Activated CD8-positive, alpha-beta T cell treated with anti-CD3 and anti-CD28 coated beads for 36 hours (primary cell): ENCODE results near the gene RPLP2. TPM values are rescaled to one million over a fixed set of nuclear protein-coding genes. Genes with fewer than 3 reads are reported as not detected.

Source experiments
- ATAC-seq: fragments of 200-7000 bp; cut with Tn5 transposase; one replicate; pipeline ENCODE4 v1.10.0; 2021; ENCODE audit warnings: mild to moderate bottlenecking, moderate library complexity
- CTCF ChIA-PET: fragments of 350-600 bp; sonication (Branson Sonifier 250); formaldehyde crosslinking; loops from one replicate; lab custom pipeline; 2021; ENCODE audit warnings: antibody characterized with exemption; lab: Charles Lee
- POLR2A ChIA-PET: fragments of 350-600 bp; sonication (Branson Sonifier 250); formaldehyde crosslinking; loops from one replicate; lab custom pipeline; 2021; ENCODE audit warnings: antibody characterized with exemption; lab: Charles Lee
- DNase-seq: peaks from one replicate; pipeline ENCODE4 v3.0.0-alpha.2; 2020
- H3K27ac Mint-ChIP-seq: one replicate; pipeline ENCODE4 v1.8.0; 2021; ENCODE audit warnings: mild to moderate bottlenecking, mixed read lengths
- H3K27me3 Mint-ChIP-seq: one replicate; pipeline ENCODE4 v1.8.0; 2021; ENCODE audit warnings: mixed read lengths
- H3K36me3 Mint-ChIP-seq: one replicate; pipeline ENCODE4 v1.8.0; 2021; ENCODE audit warnings: low read depth, mixed read lengths
- H3K4me1 Mint-ChIP-seq: one replicate; pipeline ENCODE4 v1.8.0; 2021; ENCODE audit warnings: low read depth, mixed read lengths
- H3K4me3 Mint-ChIP-seq: one replicate; pipeline ENCODE4 v1.8.0; 2021; ENCODE audit warnings: mild to moderate bottlenecking, moderate library complexity, mixed read lengths
- H3K9me3 Mint-ChIP-seq: one replicate; pipeline ENCODE4 v1.8.0; 2021; ENCODE audit warnings: mixed read lengths
- CTCF ChIP-seq: fragments of 200-600 bp; IDR thresholded peaks from one replicate; pipeline ENCODE4 v1.8.0; 2022; ENCODE audit warnings: antibody characterized with exemption, mild to moderate bottlenecking
- intact Hi-C: fragments of 100-400 bp; cut with micrococcal nuclease; formaldehyde crosslinking; loops from one replicate; pipeline ENCODE4 v1.10.0; 2022
- total RNA-seq, 2 experiments: library from RNA; stranded (reverse); gene quantifications; one replicate each; pipeline ENCODE4 v1.2.3, GENCODE V29; 2021

Gene RPLP2
- total RNA-seq, 2 experiments from 2014 or later: 3,638 to 3,686 TPM

- Mint-ChIP-seq H3K27me3 (peaks cover 2% of the 10 kb centered on the region), H3K4me1 (peaks cover 10% of the 10 kb centered on the region), H3K4me3 (peak overlapping the region; percentile 73), H3K27ac (peak overlapping the region; percentile 64), H3K9me3 (no peaks in the 10 kb centered on the region), H3K36me3 (peaks cover 13% of the 10 kb centered on the region)
- DNase-seq (peak; percentile 97), ATAC-seq (peak; percentile 78)
- ChIA-PET CTCF (interaction anchor here (0.6 to 2.2 kb wide), 4 partner anchors 8 to 231 kb away, joined by 3 to 11 read pairs (median 3); partner anchors contain the start of gene CD151), POLR2A (interaction anchor here (1.2 to 15.6 kb wide), 6 partner anchors 9 to 24 kb away, joined by 3 to 273 read pairs (median 10); partner anchors contain the start of genes CD151, CRACR2B, POLR2L and RPLP2)
- no peak for TF ChIP-seq CTCF
- intact Hi-C loops: no loop called here
These were observed 10.3 kb downstream of the RPLP2 start for GRCh38 chr11:819943-820649.

GRCh38 chr11:820655-821511 lies 11.1 kb downstream of the RPLP2 start:
- CTCF ChIA-PET: interaction anchor here (1.1 to 2.2 kb wide), 2 partner anchors 9 to 11 kb away, joined by 3 to 11 read pairs; partner anchors contain the start of gene CD151
- no peak for TF ChIP-seq CTCF

GRCh38 chr11:821512-822371 lies 12.0 kb downstream of the RPLP2 start:
- peaks cover 13% of the 10 kb centered on the region for H3K36me3 Mint-ChIP-seq
- CTCF ChIA-PET: no interaction called here
- no peaks in the 10 kb centered on the region for H3K9me3 Mint-ChIP-seq
- intact Hi-C loops: no loop called here
- ATAC-seq: no peak
- no peak for TF ChIP-seq CTCF
- no peak overlapping the region for H3K27ac Mint-ChIP-seq
- DNase-seq: no peak
- peaks cover 16% of the 10 kb centered on the region for H3K4me1 Mint-ChIP-seq
- peak overlapping the region; percentile 73 for H3K4me3 Mint-ChIP-seq
- POLR2A ChIA-PET: interaction anchor here (1.2 to 15.6 kb wide), 4 partner anchors 9 to 13 kb away, joined by 4 to 273 read pairs (median 6); partner anchors contain the start of genes CD151, CRACR2B, POLR2L and TSPAN4
- H3K27me3 Mint-ChIP-seq: peaks cover 2% of the 10 kb centered on the region

More at GRCh38 chr11:820655-821511, 11.1 kb downstream of the RPLP2 start:
- POLR2A ChIA-PET: interaction anchor here (1.2 to 15.6 kb wide), 8 partner anchors 8 to 25 kb away, joined by 3 to 273 read pairs (median 6); partner anchors contain the start of genes CD151, CRACR2B, POLR2L and RPLP2
- Mint-ChIP-seq H3K27me3 (peaks cover 2% of the 10 kb centered on the region), H3K27ac (no peak overlapping the region), H3K4me1 (peaks cover 10% of the 10 kb centered on the region), H3K4me3 (peak overlapping the region; percentile 73), H3K36me3 (peaks cover 16% of the 10 kb centered on the region), H3K9me3 (no peaks in the 10 kb centered on the region)
- intact Hi-C loops: no loop called here
- no peak for ATAC-seq
- DNase-seq: no peak

- Mint-ChIP-seq H3K4me3 (no peak overlapping the region), H3K4me1 (peaks cover 27% of the 10 kb centered on the region), H3K27ac (no peak overlapping the region), H3K36me3 (peaks cover 13% of the 10 kb centered on the region), H3K27me3 (peaks cover 14% of the 10 kb centered on the region), H3K9me3 (no peaks in the 10 kb centered on the region)
- ATAC-seq (no peak), DNase-seq (no peak)
- no peak for TF ChIP-seq CTCF
- POLR2A ChIA-PET: interaction anchor here (9.3 to 21.1 kb wide), 3 partner anchors 8 to 18 kb away, joined by 81 to 273 read pairs (median 273); partner anchors contain the start of genes CD151, CRACR2B, PNPLA2 and POLR2L
- CTCF ChIA-PET: no interaction called here
- intact Hi-C loops: no loop called here
These were observed 13.9 kb downstream of the RPLP2 start for GRCh38 chr11:823441-824291.
